ENCODE data around the gene KRT76. TPM values are rescaled to one million over a fixed set of nuclear protein-coding genes. Genes with fewer than 3 reads are reported as not detected.

KRT76 gene
- total RNA-seq, 1 donor from 2014 or later: not detected

- H3K9me3 Mint-ChIP-seq: no peaks in the 10 kb centered on the region
These were observed 24.6 kb upstream of the KRT76 start for GRCh38 chr12:52801773-52802172.

GRCh38 chr12:52800259-52800917 is 23.2 kb upstream of the KRT76 start:
- peaks cover 16% of the 10 kb centered on the region for H3K27me3 Mint-ChIP-seq (ENCODE audit: low read depth)
- no peak for DNase-seq (ENCODE audit: low spot score in 2 of 2, unreplicated experiment in 2 of 2)
- no peak overlapping the region for H3K27ac Mint-ChIP-seq

More at GRCh38 chr12:52801773-52802172, 24.6 kb upstream of the KRT76 start:
- Mint-ChIP-seq H3K4me3 (no peak overlapping the region), H3K36me3 (no peaks in the 10 kb centered on the region), H3K4me1 (peaks cover 29% of the 10 kb centered on the region), H3K27me3 (ENCODE audit: low read depth) (peaks cover 12% of the 10 kb centered on the region), H3K27ac (no peak overlapping the region)
- DNase-seq (ENCODE audit: low spot score in 2 of 2, unreplicated experiment in 2 of 2): no peak
- TF ChIP-seq CTCF (IDR thresholded peaks at IDR 0.05; ENCODE audit: unreplicated experiment): no peak

GRCh38 chr12:52799505-52800211 is 22.5 kb upstream of the KRT76 start:
- H3K9me3 Mint-ChIP-seq: no peaks in the 10 kb centered on the region
- H3K36me3 Mint-ChIP-seq: no peaks in the 10 kb centered on the region
- no peak for TF ChIP-seq CTCF (IDR thresholded peaks at IDR 0.05; ENCODE audit: unreplicated experiment)
- H3K27ac Mint-ChIP-seq: no peak overlapping the region
- no peak for DNase-seq (ENCODE audit: low spot score in 2 of 2, unreplicated experiment in 2 of 2)
- no peak overlapping the region for H3K4me3 Mint-ChIP-seq
- H3K27me3 Mint-ChIP-seq (ENCODE audit: low read depth): peaks cover 18% of the 10 kb centered on the region
- H3K4me1 Mint-ChIP-seq: peaks cover 13% of the 10 kb centered on the region

More at GRCh38 chr12:52800259-52800917, 23.2 kb upstream of the KRT76 start:
- H3K4me3 Mint-ChIP-seq: no peak overlapping the region
- peaks cover 20% of the 10 kb centered on the region for H3K4me1 Mint-ChIP-seq
- H3K36me3 Mint-ChIP-seq: no peaks in the 10 kb centered on the region
- H3K9me3 Mint-ChIP-seq: no peaks in the 10 kb centered on the region
- no peak for TF ChIP-seq CTCF (IDR thresholded peaks at IDR 0.05; ENCODE audit: unreplicated experiment)

GRCh38 chr12:52798671-52799504 is 21.7 kb upstream of the KRT76 start:
- no peak for TF ChIP-seq CTCF (IDR thresholded peaks at IDR 0.05; ENCODE audit: unreplicated experiment)
- Mint-ChIP-seq H3K9me3 (no peaks in the 10 kb centered on the region), H3K4me1 (peaks cover 6% of the 10 kb centered on the region), H3K4me3 (no peak overlapping the region), H3K27me3 (ENCODE audit: low read depth) (peaks cover 25% of the 10 kb centered on the region), H3K36me3 (no peaks in the 10 kb centered on the region), H3K27ac (no peak overlapping the region)
- DNase-seq (ENCODE audit: low spot score in 2 of 2, unreplicated experiment in 2 of 2): no peak

GRCh38 chr12:52798003-52798670 is 21.0 kb upstream of the KRT76 start:
- H3K27ac Mint-ChIP-seq: no peak overlapping the region
- peaks cover 3% of the 10 kb centered on the region for H3K4me1 Mint-ChIP-seq
- H3K27me3 Mint-ChIP-seq (ENCODE audit: low read depth): peaks cover 32% of the 10 kb centered on the region
- H3K36me3 Mint-ChIP-seq: no peaks in the 10 kb centered on the region
- no peak overlapping the region for H3K4me3 Mint-ChIP-seq
- no peak for DNase-seq (ENCODE audit: low spot score in 2 of 2, unreplicated experiment in 2 of 2)
- TF ChIP-seq CTCF (IDR thresholded peaks at IDR 0.05; ENCODE audit: unreplicated experiment): no peak
- H3K9me3 Mint-ChIP-seq: no peaks in the 10 kb centered on the region
